Astrocyte of the spinal cord (primary cell): ENCODE measurements around the gene PKHD1.

Source experiments
- DNase-seq: peaks from one replicate; pipeline ENCODE4 v3.0.0; 2011; ENCODE audit warnings: low read depth, low spot score
- H3K4me3 ChIP-seq: 2 replicates; pipeline ENCODE4 v1.5.1; 2011; ENCODE audit warnings: low read depth, mild to moderate bottlenecking, low read length, moderate library complexity
- in situ Hi-C: cut with HindIII; loops from 2 replicates; pipeline ENCODE4 v1.10.0; 2017; ENCODE audit warnings: low sequenced_read_pairs
- TF ChIP-seq, protein P1 (sequence below): IDR thresholded peaks from 2 replicates; pipeline ENCODE4 v1.5.1; 2012; ENCODE audit warnings: low read depth, mild to moderate bottlenecking, low read length, inconsistent platforms

PKHD1 gene

DNA sequence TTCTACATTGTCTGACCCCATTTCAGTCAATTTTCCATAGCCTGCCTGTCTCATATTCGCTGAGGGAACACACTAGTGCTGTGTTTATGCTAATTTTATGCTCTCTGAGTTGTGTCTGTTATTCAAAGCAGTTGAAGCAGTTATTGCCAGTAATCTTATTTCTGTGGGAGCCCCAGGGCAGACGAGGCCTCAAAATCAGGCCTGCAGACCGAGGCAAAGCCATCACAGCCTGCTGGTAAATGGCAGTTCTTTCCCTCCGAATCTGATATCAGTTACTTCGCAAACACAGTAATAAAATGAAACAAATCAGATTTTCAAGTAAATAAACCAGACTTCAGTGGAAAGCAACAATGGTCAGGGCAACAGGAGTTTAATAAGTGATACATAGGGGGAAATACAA is 508.4 kb downstream of the PKHD1 start:
- in situ Hi-C loops: no loop called here
- TF ChIP-seq, protein P1, sequence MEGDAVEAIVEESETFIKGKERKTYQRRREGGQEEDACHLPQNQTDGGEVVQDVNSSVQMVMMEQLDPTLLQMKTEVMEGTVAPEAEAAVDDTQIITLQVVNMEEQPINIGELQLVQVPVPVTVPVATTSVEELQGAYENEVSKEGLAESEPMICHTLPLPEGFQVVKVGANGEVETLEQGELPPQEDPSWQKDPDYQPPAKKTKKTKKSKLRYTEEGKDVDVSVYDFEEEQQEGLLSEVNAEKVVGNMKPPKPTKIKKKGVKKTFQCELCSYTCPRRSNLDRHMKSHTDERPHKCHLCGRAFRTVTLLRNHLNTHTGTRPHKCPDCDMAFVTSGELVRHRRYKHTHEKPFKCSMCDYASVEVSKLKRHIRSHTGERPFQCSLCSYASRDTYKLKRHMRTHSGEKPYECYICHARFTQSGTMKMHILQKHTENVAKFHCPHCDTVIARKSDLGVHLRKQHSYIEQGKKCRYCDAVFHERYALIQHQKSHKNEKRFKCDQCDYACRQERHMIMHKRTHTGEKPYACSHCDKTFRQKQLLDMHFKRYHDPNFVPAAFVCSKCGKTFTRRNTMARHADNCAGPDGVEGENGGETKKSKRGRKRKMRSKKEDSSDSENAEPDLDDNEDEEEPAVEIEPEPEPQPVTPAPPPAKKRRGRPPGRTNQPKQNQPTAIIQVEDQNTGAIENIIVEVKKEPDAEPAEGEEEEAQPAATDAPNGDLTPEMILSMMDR: no peak
- DNase-seq: no peak
- no peak overlapping the region for H3K4me3 ChIP-seq

DNA sequence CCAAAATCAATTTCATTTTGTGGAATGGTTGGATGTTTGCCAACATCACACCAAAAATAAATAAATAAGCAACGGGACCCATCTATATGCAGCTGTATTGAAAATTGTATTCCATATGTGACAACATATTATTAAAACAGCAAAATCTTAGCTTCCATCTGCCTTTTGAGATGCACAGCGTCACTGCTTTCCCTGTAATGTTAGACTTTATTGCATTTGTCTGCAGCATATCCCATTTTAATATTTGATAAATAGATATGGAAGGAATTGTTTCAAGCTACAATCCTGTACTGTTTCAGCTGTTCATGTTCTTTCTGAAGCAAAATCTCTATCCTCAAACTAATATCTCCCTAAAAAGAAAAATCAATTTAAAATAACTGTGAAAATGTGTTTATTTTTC is 509.1 kb downstream of the PKHD1 start:
- TF ChIP-seq, protein P1: no peak
- no peak overlapping the region for H3K4me3 ChIP-seq
- no peak for DNase-seq
- in situ Hi-C loops: no loop called here

DNA sequence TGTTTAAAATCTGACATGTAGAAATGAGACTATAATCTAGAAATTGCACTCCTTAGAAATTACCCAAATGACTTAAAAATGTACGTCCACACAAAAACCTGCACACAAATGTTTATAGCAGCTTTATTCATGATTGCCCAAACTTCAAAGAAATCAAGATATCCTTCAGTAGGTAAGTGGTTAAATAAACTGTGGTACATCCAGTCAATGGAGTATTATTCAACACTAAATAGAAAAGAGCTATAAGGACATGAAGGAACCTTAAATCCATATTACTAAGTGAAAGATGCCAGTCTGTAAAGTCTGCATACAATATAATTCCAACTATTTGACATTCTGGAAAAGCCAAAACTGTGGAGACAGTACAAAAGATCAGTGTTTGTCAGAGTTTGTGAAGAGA is 513.4 kb downstream of the PKHD1 start:
- H3K4me3 ChIP-seq: no peak overlapping the region
- DNase-seq: no peak
- in situ Hi-C loops: no loop called here
- TF ChIP-seq, protein P1: no peak

DNA sequence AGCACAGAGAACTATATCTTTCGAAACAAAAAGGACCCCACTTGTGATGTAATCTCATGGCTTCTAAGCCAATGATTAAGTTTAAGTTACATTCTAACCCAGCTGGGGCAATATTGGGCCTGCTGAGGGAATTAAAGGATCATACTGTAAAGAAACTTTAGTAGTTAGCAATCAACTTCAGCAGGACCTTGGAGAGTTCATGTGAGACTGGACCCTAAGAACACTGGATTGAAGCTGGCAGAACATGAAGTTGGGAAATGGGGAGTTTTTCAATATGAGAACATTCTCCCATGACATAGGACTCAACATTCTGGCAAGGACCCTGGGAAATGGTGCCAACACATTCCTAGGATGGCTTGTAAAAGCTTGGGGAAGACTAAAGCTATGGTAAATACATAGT is 516.2 kb downstream of the PKHD1 start:
- in situ Hi-C loops: no loop called here
- TF ChIP-seq, protein P1: no peak
- no peak for DNase-seq
- H3K4me3 ChIP-seq: no peak overlapping the region

DNA sequence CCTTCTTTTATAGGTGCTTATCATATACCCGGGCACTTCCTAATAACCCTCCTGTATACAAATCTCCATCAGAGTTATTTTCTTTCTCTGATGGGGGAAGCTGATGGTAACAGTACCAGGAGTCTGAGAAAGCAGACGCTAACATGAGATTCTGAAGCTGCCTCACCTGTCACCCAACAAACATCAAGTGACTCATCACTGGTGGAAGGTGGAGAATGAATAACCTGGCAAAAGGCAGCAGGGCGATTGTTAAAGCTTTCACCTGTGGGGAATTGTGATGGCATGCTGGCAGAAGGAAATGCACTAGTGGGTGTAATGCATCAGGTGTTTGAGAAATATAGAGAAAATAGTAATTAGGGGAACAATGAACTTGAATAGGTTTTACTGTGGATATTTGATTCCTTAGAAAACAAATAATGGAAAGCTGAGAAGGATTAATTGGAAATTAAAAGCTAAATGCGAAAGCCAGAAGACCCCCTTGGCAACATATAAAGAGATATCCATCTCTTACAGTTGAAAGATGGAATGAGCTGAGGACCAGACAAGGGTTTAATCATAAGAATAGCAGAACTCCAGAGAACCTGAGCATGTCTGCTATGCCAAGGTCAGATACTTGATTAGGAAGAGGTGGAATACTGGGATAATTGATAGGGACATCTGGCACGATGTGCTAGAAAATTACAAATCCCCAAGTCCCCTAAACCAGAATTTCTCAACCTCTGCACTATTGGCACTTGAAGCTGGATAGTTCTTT is 517.1 kb downstream of the PKHD1 start:
- no peak overlapping the region for H3K4me3 ChIP-seq
- TF ChIP-seq, protein P1: no peak
- DNase-seq: no peak
- in situ Hi-C loops: no loop called here

DNA sequence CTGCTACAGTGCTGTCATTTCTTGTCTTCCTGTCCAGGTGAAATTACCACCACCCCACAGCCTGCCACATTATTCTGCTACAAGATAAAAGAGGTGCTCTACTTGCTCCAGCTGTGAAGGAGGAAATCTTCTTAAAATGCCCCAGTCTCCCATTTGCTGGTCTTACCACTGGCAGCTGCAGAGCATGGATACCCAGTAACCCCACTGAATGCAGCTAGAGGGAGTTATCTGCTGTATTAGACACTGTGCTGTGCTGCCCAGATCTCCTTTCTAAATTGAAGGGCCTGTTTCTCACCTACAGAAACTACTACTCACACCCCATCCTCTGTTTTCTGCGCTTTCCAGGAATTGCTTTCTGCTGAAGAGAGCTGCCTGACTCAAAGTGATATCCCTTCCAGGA is 517.8 kb downstream of the PKHD1 start:
- no peak for DNase-seq
- H3K4me3 ChIP-seq: no peak overlapping the region
- TF ChIP-seq, protein P1: no peak
- in situ Hi-C loops: no loop called here
